H1 (cell line): Measurements from ENCODE around the gene SIPA1L2. TPM values are rescaled to one million over a fixed set of nuclear protein-coding genes. Genes with fewer than 3 reads are reported as not detected.

Source experiments
- CBX8 ChIP-seq: fragments of 300-800, 300-1000 bp; sonication (generic); IDR thresholded peaks from 2 replicates; pipeline ENCODE4 v1.7.1; 2016; ENCODE audit warnings: low read depth, low read length, borderline replicate concordance
- CTCF ChIP-seq, 3 experiments: IDR thresholded peaks; 1 replicate in 2 of 3; 2 replicates in 1 of 3; pipeline versions ENCODE4 v1.5.1 to v1.6.1; 2011; ENCODE audit warnings: low read length in 3 of 3, mild to moderate bottlenecking in 3 of 3, inconsistent platforms in 2 of 3, low read depth in 1 of 3, moderate library complexity in 1 of 3; ENCODE audit not compliant: insufficient read depth in 1 of 3; ENCODE audit errors: control extremely low read depth in 1 of 3
- EZH2 ChIP-seq: fragments of 200-600 bp; sonication (generic); IDR thresholded peaks from 2 replicates; pipeline ENCODE4 v1.7.1; 2012; ENCODE audit warnings: low read depth, mild to moderate bottlenecking, moderate library complexity, low read length, inconsistent platforms; ENCODE audit not compliant: severe bottlenecking
- GABPA ChIP-seq: IDR thresholded peaks from 2 replicates; pipeline ENCODE4 v1.6.1; 2011; ENCODE audit warnings: mild to moderate bottlenecking, low read length, moderate library complexity, borderline replicate concordance; ENCODE audit not compliant: insufficient read depth
- MAFK ChIP-seq: IDR thresholded peaks from 2 replicates; pipeline ENCODE4 v1.6.1; 2012; ENCODE audit warnings: low read depth, mild to moderate bottlenecking, improper control_type of control experiment, low read length
- MAX ChIP-seq: IDR thresholded peaks from 2 replicates; pipeline ENCODE4 v1.6.1; 2012; ENCODE audit warnings: inconsistent platforms
- NANOG ChIP-seq: IDR thresholded peaks from 2 replicates; pipeline ENCODE4 v1.6.1; 2011; ENCODE audit warnings: low read length, low read depth, mild to moderate bottlenecking, inconsistent platforms; ENCODE audit not compliant: insufficient read depth, poor library complexity, severe bottlenecking
- PHF8 ChIP-seq: fragments of 200-600 bp; sonication (generic); conservative IDR thresholded peaks from 2 replicates; pipeline ENCODE4 v1.7.1; 2012; ENCODE audit warnings: low read depth, mild to moderate bottlenecking, inconsistent platforms, low read length, moderate library complexity
- POLR2A ChIP-seq, 2 experiments: IDR thresholded peaks; 1 replicate in 1 of 2; 2 replicates in 1 of 2; pipeline ENCODE4 v1.6.1; 2011; ENCODE audit warnings: low read depth in 2 of 2, low read length in 2 of 2, mild to moderate bottlenecking in 2 of 2; ENCODE audit errors: control extremely low read depth in 1 of 2
- RAD21 ChIP-seq, 2 experiments: IDR thresholded peaks in 1 of 2; conservative IDR thresholded peaks in 1 of 2; 2 replicates each; pipeline ENCODE4 v1.6.1; 2011; ENCODE audit warnings: low read depth in 2 of 2, low read length in 2 of 2, improper control_type of control experiment in 1 of 2, inconsistent platforms in 1 of 2, mild to moderate bottlenecking in 1 of 2, moderate library complexity in 1 of 2
- RXRA ChIP-seq: IDR thresholded peaks from 2 replicates; pipeline ENCODE4 v1.6.1; 2011; ENCODE audit warnings: low read depth, mild to moderate bottlenecking, low read length, moderate library complexity; ENCODE audit not compliant: insufficient read depth
- SAP30 ChIP-seq: fragments of 300-600 bp; sonication (generic); IDR thresholded peaks from 2 replicates; pipeline ENCODE4 v1.7.1; 2012; ENCODE audit warnings: low read length, moderate library complexity, mild to moderate bottlenecking, inconsistent platforms; ENCODE audit not compliant: insufficient read depth, insufficient replicate concordance
- SIX5 ChIP-seq: IDR thresholded peaks from 2 replicates; pipeline ENCODE4 v1.6.1; 2011; ENCODE audit warnings: mild to moderate bottlenecking, low read depth, low read length
- SP4 ChIP-seq: IDR thresholded peaks from 2 replicates; pipeline ENCODE4 v1.6.1; 2012; ENCODE audit warnings: low read length, inconsistent platforms
- SUZ12 ChIP-seq: fragments of 200-600 bp; sonication (generic); IDR thresholded peaks from 2 replicates; pipeline ENCODE4 v1.6.1; 2012; ENCODE audit warnings: mild to moderate bottlenecking, inconsistent platforms, low read length, moderate library complexity, mixed read lengths
- TAF7 ChIP-seq: optimal IDR thresholded peaks from 2 replicates; pipeline ENCODE3; 2011; ENCODE audit warnings: low read depth, mild to moderate bottlenecking, inconsistent platforms, low read length, moderate library complexity, borderline replicate concordance
- TBP ChIP-seq: IDR thresholded peaks from 2 replicates; pipeline ENCODE4 v1.6.1; 2011; ENCODE audit warnings: low read depth, low read length, improper control_type of control experiment
- TCF12 ChIP-seq: IDR thresholded peaks from 2 replicates; pipeline ENCODE4 v1.6.1; 2011; ENCODE audit warnings: low read depth, mild to moderate bottlenecking, low read length
- YY1 ChIP-seq: IDR thresholded peaks from 2 replicates; pipeline ENCODE4 v1.6.1; 2011; ENCODE audit warnings: low read depth, mild to moderate bottlenecking, low read length
- polyA plus RNA-seq, 7 experiments: library from polyadenylated mRNA; depleted of rRNA in 3 of 7; stranded (reverse) in 5 of 7; unstranded in 2 of 7; fragments of >200 nt in 5 of 7; fragments of 200-250 nt in 2 of 7; gene quantifications; 1 replicate in 5 of 7; 2 replicates in 1 of 7; 4 replicates in 1 of 7; pipeline versions ENCODE4 v1.2.1 to v1.2.3, GENCODE V29; 2011 to 2013; ENCODE audit warnings: missing spikeins in 2 of 7, mixed read lengths in 2 of 7
- total RNA-seq: library from RNA; stranded (reverse); fragmentation: NEBNext Ultra II Directional; extraction: Animal tissue kit (Norgen Biotek cat#: 25700); gene quantifications from 2 replicates; pipeline ENCODE4 v1.2.1, GENCODE V29; 2021

SIPA1L2 gene
- total and polyA plus RNA-seq, 2 of the 8 experiments (the other 6 are each of a cell fraction or from before 2014, with no cell fraction given) = 7.7 to 13.2 TPM

- no peak for TF ChIP-seq SAP30
- TF ChIP-seq YY1 = no peak
- TF ChIP-seq SP4 = no peak
- no peak for TF ChIP-seq PHF8
- TF ChIP-seq MAX = no peak; the same call in 1 of the 2 replicates
- peak; percentile 43 for TF ChIP-seq TAF7
- TF ChIP-seq SIX5 = no peak
- TF ChIP-seq TBP = peak; percentile 71
- no peak for TF ChIP-seq MAFK
- TF ChIP-seq CBX8 = no peak
- no peak for TF ChIP-seq RXRA
- no peak for TF ChIP-seq TCF12
- no peak for TF ChIP-seq POLR2A (IDR thresholded peaks at IDR 0.05; ENCODE audit: control extremely low read depth in 1 of 2, low read depth in 2 of 2, low read length in 2 of 2)
- TF ChIP-seq CTCF (IDR thresholded peaks at IDR 0.05; ENCODE audit: control extremely low read depth in 1 of 3, insufficient read depth in 1 of 3, low read depth in 1 of 3, low read length in 3 of 3) = peak; percentile 53 to 68 (median 63)
- no peak for TF ChIP-seq GABPA
- no peak for TF ChIP-seq EZH2
- TF ChIP-seq SUZ12 = no peak
- TF ChIP-seq NANOG = no peak
- TF ChIP-seq RAD21 (IDR thresholded peaks at IDR 0.05 in 1 of 2, conservative IDR thresholded peaks at IDR 0.05 in 1 of 2; ENCODE audit: low read depth in 2 of 2, low read length in 2 of 2) = peak; percentile 70 to 73
These were observed at the start of gene SIPA1L2 (continued) for GRCh38 chr1:232630047-232630893.
